Glomerular visceral epithelial cell (primary cell): ENCODE results near the gene LDB2.
"Not testable (repeated sequence)": the region's sequence is repeated elsewhere in the genome, so short reads cannot be mapped to it uniquely, and the experiment has no call there.

Experiments used
- DNase-seq: peaks from one replicate; pipeline ENCODE4 v3.0.0-alpha.2; 2016; ENCODE audit errors: extremely low spot score

The LDB2 gene

GRCh38 chr4:16596267-16596666 lies 302.2 kb downstream of the LDB2 start:
- DNase-seq, result no peak

GRCh38 chr4:16594128-16594527 lies 304.3 kb downstream of the LDB2 start:
- no peak for DNase-seq

- DNase-seq, result no peak
Observed at GRCh38 chr4:16593386-16593785, 305.1 kb downstream of the LDB2 start.

GRCh38 chr4:16591272-16591826 lies 307.1 kb downstream of the LDB2 start:
- no peak for DNase-seq

GRCh38 chr4:16590797-16591196 lies 307.6 kb downstream of the LDB2 start:
- no peak for DNase-seq

GRCh38 chr4:16588651-16589050 lies 309.8 kb downstream of the LDB2 start:
- no peak for DNase-seq

GRCh38 chr4:16588149-16588548 lies 310.3 kb downstream of the LDB2 start:
- DNase-seq, result no peak

GRCh38 chr4:16585053-16585452 lies 313.4 kb downstream of the LDB2 start:
- no peak for DNase-seq

- no peak for DNase-seq
Observed at GRCh38 chr4:16583764-16584163, 314.7 kb downstream of the LDB2 start.

- DNase-seq, result no peak
Observed at GRCh38 chr4:16582526-16582925, 315.9 kb downstream of the LDB2 start.

- DNase-seq, result no peak
Observed at GRCh38 chr4:16582036-16582435, 316.4 kb downstream of the LDB2 start.

GRCh38 chr4:16581117-16581516 lies 317.3 kb downstream of the LDB2 start:
- no peak for DNase-seq

GRCh38 chr4:16580514-16580913 lies 317.9 kb downstream of the LDB2 start:
- DNase-seq, result no peak

- DNase-seq, result no peak
Observed at GRCh38 chr4:16579866-16580265, 318.6 kb downstream of the LDB2 start.

GRCh38 chr4:16577177-16577576 lies 321.3 kb downstream of the LDB2 start:
- DNase-seq, result no peak

- no peak for DNase-seq
Observed at GRCh38 chr4:16574981-16575380, 323.5 kb downstream of the LDB2 start.

- DNase-seq, result no peak
Observed at GRCh38 chr4:16573739-16574138, 324.7 kb downstream of the LDB2 start.

GRCh38 chr4:16573206-16573605 lies 325.2 kb downstream of the LDB2 start:
- no peak for DNase-seq

GRCh38 chr4:16572631-16573030 lies 325.8 kb downstream of the LDB2 start:
- no peak for DNase-seq

- no peak for DNase-seq
Observed at GRCh38 chr4:16572161-16572560, 326.3 kb downstream of the LDB2 start.

GRCh38 chr4:16569790-16570189 lies 328.7 kb downstream of the LDB2 start:
- DNase-seq, result no peak

- not testable (repeated sequence) for DNase-seq
Observed at GRCh38 chr4:16557316-16557715, 341.1 kb downstream of the LDB2 start.

- no peak for DNase-seq
Observed at GRCh38 chr4:16555156-16555555, 343.3 kb downstream of the LDB2 start.

- no peak for DNase-seq
Observed at GRCh38 chr4:16550531-16550930, 347.9 kb downstream of the LDB2 start.

- DNase-seq, result no peak
Observed at GRCh38 chr4:16545656-16546055, 352.8 kb downstream of the LDB2 start.
